Uterus (tissue), 2 donors: ENCODE results near the gene PRKN.

Experiments used
- POLR2A ChIP-seq, 2 donors: fragments of 450-650 bp; IDR thresholded peaks; one replicate each; pipeline ENCODE4 v1.6.1; 2016; ENCODE audit warnings: antibody characterized with exemption in 2 of 2, mild to moderate bottlenecking in 1 of 2, moderate library complexity in 1 of 2
- TF ChIP-seq, protein P1 (sequence below), 4 experiments: fragments of 200-600 bp in 2 of 4; fragments of 450-650 bp in 2 of 4; sonication (generic) in 2 of 4; IDR thresholded peaks; one replicate each; pipeline ENCODE4 v1.5.1; 2016 to 2019; ENCODE audit warnings: antibody characterized with exemption in 4 of 4, mild to moderate bottlenecking in 2 of 4, moderate library complexity in 1 of 4

DNA sequence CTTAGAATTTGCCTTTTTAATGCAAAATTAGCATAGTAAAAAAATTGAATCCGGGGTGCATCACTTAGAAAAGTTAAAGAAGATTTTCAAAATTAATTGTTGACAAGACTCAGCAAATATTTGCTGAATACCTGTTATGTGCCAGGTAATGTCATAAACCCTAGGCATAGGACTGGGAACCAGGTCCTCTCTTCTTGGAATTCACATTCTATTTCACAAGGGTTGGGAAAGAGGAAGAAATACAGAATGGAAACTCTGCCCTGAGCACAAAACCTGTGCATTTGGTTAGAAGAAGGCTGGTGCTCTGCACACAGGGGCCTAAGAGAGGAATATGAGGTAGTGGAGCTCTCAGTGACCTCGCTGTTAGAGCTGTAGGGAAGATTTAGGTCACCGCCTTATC lies 879.9 kb downstream of the PRKN start:
- TF ChIP-seq, protein P1, sequence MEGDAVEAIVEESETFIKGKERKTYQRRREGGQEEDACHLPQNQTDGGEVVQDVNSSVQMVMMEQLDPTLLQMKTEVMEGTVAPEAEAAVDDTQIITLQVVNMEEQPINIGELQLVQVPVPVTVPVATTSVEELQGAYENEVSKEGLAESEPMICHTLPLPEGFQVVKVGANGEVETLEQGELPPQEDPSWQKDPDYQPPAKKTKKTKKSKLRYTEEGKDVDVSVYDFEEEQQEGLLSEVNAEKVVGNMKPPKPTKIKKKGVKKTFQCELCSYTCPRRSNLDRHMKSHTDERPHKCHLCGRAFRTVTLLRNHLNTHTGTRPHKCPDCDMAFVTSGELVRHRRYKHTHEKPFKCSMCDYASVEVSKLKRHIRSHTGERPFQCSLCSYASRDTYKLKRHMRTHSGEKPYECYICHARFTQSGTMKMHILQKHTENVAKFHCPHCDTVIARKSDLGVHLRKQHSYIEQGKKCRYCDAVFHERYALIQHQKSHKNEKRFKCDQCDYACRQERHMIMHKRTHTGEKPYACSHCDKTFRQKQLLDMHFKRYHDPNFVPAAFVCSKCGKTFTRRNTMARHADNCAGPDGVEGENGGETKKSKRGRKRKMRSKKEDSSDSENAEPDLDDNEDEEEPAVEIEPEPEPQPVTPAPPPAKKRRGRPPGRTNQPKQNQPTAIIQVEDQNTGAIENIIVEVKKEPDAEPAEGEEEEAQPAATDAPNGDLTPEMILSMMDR (IDR thresholded peaks at IDR 0.05), result no peak
- no peak for TF ChIP-seq POLR2A (IDR thresholded peaks at IDR 0.05)
